Measurements from ENCODE around the gene CDR2L.

CDR2L gene

DNA sequence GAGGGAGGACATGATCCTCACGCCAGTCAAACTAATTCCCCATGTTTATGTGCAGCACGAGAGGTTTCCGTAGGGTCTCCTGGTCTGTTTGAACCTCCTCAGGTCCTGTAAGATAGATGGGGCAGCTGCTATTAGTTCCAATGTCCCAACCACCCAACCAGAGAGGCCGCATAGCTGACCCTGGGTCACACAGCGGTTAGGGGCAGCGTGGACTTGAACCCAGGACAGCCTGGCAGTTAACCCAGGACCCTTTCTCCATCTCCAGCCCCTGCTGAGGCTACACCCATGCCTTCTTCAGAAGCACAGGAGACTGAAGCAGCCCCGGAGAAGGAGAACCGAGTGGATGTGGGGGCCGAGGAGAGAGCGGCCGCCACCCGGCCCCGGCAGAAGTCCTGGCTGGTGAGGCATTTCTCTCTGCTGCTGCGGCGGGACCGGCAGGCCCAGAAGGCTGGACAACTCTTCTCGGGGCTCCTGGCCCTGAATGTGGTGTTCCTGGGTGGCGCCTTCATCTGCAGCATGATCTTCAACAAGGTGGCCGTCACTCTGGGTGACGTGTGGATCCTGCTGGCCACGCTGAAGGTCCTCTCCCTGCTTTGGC lies 46.2 kb upstream of the CDR2L start:
- H3K36me3 ChIP-seq (ENCODE audit: control insufficient read depth, low read length) = no peaks in the 10 kb centered on the region
- no peak overlapping the region for H3K27ac ChIP-seq (ENCODE audit: low read depth, low read length)
- H3K9me3 ChIP-seq (ENCODE audit: control insufficient read depth, insufficient read depth, low read length) = no peaks in the 10 kb centered on the region
- no peaks in the 10 kb centered on the region for H3K4me1 ChIP-seq (ENCODE audit: control insufficient read depth, low read length)
- H3K4me2 ChIP-seq (ENCODE audit: low read length) = no peak overlapping the region
- H4K20me1 ChIP-seq (ENCODE audit: control insufficient read depth, insufficient read depth, low read depth, low read length) = no peaks in the 10 kb centered on the region
- no peaks in the 10 kb centered on the region for H3K9me2 ChIP-seq (replicated peaks; ENCODE audit: control insufficient read depth, low read length)
- no peaks in the 10 kb centered on the region for H3F3A ChIP-seq (ENCODE audit: control insufficient read depth, insufficient read depth)
- no peaks in the 10 kb centered on the region for H3K79me2 ChIP-seq (ENCODE audit: control insufficient read depth, low read length)
- no peak overlapping the region for H3K4me3 ChIP-seq (ENCODE audit: low read length)
- TF ChIP-seq, protein P1, sequence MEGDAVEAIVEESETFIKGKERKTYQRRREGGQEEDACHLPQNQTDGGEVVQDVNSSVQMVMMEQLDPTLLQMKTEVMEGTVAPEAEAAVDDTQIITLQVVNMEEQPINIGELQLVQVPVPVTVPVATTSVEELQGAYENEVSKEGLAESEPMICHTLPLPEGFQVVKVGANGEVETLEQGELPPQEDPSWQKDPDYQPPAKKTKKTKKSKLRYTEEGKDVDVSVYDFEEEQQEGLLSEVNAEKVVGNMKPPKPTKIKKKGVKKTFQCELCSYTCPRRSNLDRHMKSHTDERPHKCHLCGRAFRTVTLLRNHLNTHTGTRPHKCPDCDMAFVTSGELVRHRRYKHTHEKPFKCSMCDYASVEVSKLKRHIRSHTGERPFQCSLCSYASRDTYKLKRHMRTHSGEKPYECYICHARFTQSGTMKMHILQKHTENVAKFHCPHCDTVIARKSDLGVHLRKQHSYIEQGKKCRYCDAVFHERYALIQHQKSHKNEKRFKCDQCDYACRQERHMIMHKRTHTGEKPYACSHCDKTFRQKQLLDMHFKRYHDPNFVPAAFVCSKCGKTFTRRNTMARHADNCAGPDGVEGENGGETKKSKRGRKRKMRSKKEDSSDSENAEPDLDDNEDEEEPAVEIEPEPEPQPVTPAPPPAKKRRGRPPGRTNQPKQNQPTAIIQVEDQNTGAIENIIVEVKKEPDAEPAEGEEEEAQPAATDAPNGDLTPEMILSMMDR (IDR thresholded peaks at IDR 0.05; ENCODE audit: low read depth, low read length, poor library complexity, severe bottlenecking) = no peak
- no peak for TF ChIP-seq EZH2phosphoT487 (IDR thresholded peaks at IDR 0.05; ENCODE audit: borderline replicate concordance, low read length)
- peaks cover 21% of the 10 kb centered on the region for H3K27me3 ChIP-seq (ENCODE audit: control insufficient read depth, low read length)

DNA sequence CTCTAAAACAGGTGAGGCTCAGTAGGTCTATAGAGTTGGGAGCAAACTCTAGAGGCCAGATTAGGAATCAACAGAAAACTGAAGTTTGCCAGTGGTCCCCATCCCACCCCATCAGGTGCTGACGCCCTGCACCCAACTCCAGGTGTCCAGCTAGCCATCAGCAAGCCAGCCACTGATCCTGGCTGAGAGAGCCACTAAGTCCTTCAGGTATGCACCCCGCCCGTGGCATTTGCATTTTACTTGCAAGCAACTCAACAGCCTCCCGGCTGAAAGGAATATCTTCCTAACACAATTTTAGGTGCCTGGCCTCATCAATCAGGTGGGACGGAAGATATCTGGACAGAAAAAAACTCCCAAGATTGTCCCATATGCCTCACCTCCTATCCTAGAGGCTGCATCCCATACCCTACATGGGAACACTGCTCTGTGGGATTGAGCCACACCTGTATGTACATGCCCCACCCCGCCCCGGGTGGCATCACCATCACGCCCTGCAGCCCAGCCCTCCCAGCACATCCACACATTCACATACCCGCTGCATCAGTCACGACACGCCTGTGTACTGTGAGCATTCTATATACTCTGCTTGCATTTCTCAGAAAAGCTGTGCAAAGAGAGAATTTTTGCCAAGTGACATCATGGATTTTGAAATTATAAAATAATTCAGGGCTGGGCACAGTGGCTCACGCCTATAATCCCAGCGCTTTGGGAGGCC lies 43.5 kb upstream of the CDR2L start:
- no peak overlapping the region for H3K4me2 ChIP-seq (ENCODE audit: low read length)
- H3K4me3 ChIP-seq (ENCODE audit: low read length) = no peak overlapping the region
- peaks cover 9% of the 10 kb centered on the region for H3K27me3 ChIP-seq (ENCODE audit: control insufficient read depth, low read length)
- no peaks in the 10 kb centered on the region for H4K20me1 ChIP-seq (ENCODE audit: control insufficient read depth, insufficient read depth, low read depth, low read length)
- TF ChIP-seq, protein P1 (IDR thresholded peaks at IDR 0.05; ENCODE audit: low read depth, low read length, poor library complexity, severe bottlenecking) = no peak
- no peak for TF ChIP-seq EZH2phosphoT487 (IDR thresholded peaks at IDR 0.05; ENCODE audit: borderline replicate concordance, low read length)
- no peaks in the 10 kb centered on the region for H3K9me3 ChIP-seq (ENCODE audit: control insufficient read depth, insufficient read depth, low read length)
- H3K36me3 ChIP-seq (ENCODE audit: control insufficient read depth, low read length) = no peaks in the 10 kb centered on the region
- no peaks in the 10 kb centered on the region for H3F3A ChIP-seq (ENCODE audit: control insufficient read depth, insufficient read depth)
- H3K27ac ChIP-seq (ENCODE audit: low read depth, low read length) = no peak overlapping the region
- H3K9me2 ChIP-seq (replicated peaks; ENCODE audit: control insufficient read depth, low read length) = no peaks in the 10 kb centered on the region
- no peaks in the 10 kb centered on the region for H3K79me2 ChIP-seq (ENCODE audit: control insufficient read depth, low read length)
- H3K4me1 ChIP-seq (ENCODE audit: control insufficient read depth, low read length) = no peaks in the 10 kb centered on the region

DNA sequence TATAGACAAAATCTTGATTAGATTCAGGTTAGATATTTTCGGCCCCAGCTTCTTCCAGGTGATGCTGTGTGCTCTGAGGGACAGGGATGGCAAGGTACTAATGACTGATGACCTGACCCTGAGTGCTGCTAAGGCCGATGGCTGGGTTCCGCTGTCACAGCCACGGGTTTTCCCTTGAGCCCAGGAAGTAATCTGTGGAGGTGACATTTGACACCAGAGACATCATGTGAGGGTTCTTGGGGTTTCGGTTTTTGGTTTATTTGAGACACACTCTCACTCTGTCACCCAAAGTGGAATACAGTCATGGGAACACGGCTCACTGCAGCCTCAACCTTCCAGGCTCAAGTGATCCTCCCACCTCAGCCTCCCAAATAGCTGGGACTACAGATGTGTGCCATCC lies 41.9 kb upstream of the CDR2L start:
- Histone ChIP-seq H4K20me1 (ENCODE audit: control insufficient read depth, insufficient read depth, low read depth, low read length) (no peaks in the 10 kb centered on the region), H3K36me3 (ENCODE audit: control insufficient read depth, low read length) (no peaks in the 10 kb centered on the region), H3K79me2 (ENCODE audit: control insufficient read depth, low read length) (no peaks in the 10 kb centered on the region), H3K4me2 (ENCODE audit: low read length) (no peak overlapping the region), H3K9me2 (replicated peaks; ENCODE audit: control insufficient read depth, low read length) (no peaks in the 10 kb centered on the region), H3K4me1 (ENCODE audit: control insufficient read depth, low read length) (no peaks in the 10 kb centered on the region), H3F3A (ENCODE audit: control insufficient read depth, insufficient read depth) (no peaks in the 10 kb centered on the region), H3K9me3 (ENCODE audit: control insufficient read depth, insufficient read depth, low read length) (no peaks in the 10 kb centered on the region), H3K27me3 (ENCODE audit: control insufficient read depth, low read length) (peaks cover 9% of the 10 kb centered on the region), H3K4me3 (ENCODE audit: low read length) (no peak overlapping the region), H3K27ac (ENCODE audit: low read depth, low read length) (no peak overlapping the region)
- TF ChIP-seq EZH2phosphoT487 (IDR thresholded peaks at IDR 0.05; ENCODE audit: borderline replicate concordance, low read length) = no peak
- TF ChIP-seq, protein P1 (IDR thresholded peaks at IDR 0.05; ENCODE audit: low read depth, low read length, poor library complexity, severe bottlenecking) = no peak

Data from DOHH2 (cell line).